Measurements from ENCODE around the gene ELMO1.
A peak's percentile ranks its signal among the peaks of the same experiment; 100 is the strongest.

The ELMO1 gene

GRCh38 chr7:37363536-37364491, 84.8 kb downstream of the ELMO1 start:
- DNase-seq = no peak

GRCh38 chr7:37362802-37363201, 85.9 kb downstream of the ELMO1 start:
- no peak for DNase-seq

- no peak for DNase-seq
Measured at GRCh38 chr7:37360484-37360883, 88.2 kb downstream of the ELMO1 start.

- no peak for DNase-seq
Measured at GRCh38 chr7:37359662-37360444, 88.8 kb downstream of the ELMO1 start.

- no peak for DNase-seq
Measured at GRCh38 chr7:37359180-37359579, 89.5 kb downstream of the ELMO1 start.

- DNase-seq = no peak
Measured at GRCh38 chr7:37357637-37357996, 91.0 kb downstream of the ELMO1 start.

- no peak for DNase-seq
Measured at GRCh38 chr7:37356911-37357636, 91.6 kb downstream of the ELMO1 start.

GRCh38 chr7:37354656-37355131, 94.0 kb downstream of the ELMO1 start:
- no peak for DNase-seq

- DNase-seq = no peak
Measured at GRCh38 chr7:37353949-37354655, 94.6 kb downstream of the ELMO1 start.

- no peak for DNase-seq
Measured at GRCh38 chr7:37352974-37353948, 95.4 kb downstream of the ELMO1 start.

GRCh38 chr7:37352251-37352880, 96.3 kb downstream of the ELMO1 start:
- DNase-seq = no peak

- no peak for DNase-seq
Measured at GRCh38 chr7:37351716-37352115, 96.9 kb downstream of the ELMO1 start.

GRCh38 chr7:37349979-37350590, 98.6 kb downstream of the ELMO1 start:
- no peak for DNase-seq

- DNase-seq = no peak
Measured at GRCh38 chr7:37348982-37349381, 99.7 kb downstream of the ELMO1 start.

GRCh38 chr7:37346761-37347160, 101.9 kb downstream of the ELMO1 start:
- peak; percentile 88 to 89 for DNase-seq

- DNase-seq = peak; percentile 31 to 84
Measured at GRCh38 chr7:37344886-37345579, 103.6 kb downstream of the ELMO1 start.

- DNase-seq = no peak
Measured at GRCh38 chr7:37342688-37343471, 105.8 kb downstream of the ELMO1 start.

- peak in 1 of 2 experiments; percentile 18 for DNase-seq
Measured at GRCh38 chr7:37342176-37342687, 106.4 kb downstream of the ELMO1 start.
